ENCODE results near the gene NLRP6.

NLRP6 gene

GRCh38 chr11:290621-291231 is 12.5 kb downstream of the NLRP6 start:
- no peak for ATAC-seq
- no peak for TF ChIP-seq PPARA (CRISPR knock-in tag; IDR thresholded peaks at IDR 0.05; ENCODE audit: borderline replicate concordance)
- no peak for TF ChIP-seq CSDC2 (CRISPR knock-in tag; IDR thresholded peaks at IDR 0.05)
- no peak for TF ChIP-seq ARNTL (CRISPR knock-in tag; IDR thresholded peaks at IDR 0.05; ENCODE audit: borderline replicate concordance, low read depth)
- no peak for TF ChIP-seq ZFP3 (CRISPR knock-in tag; IDR thresholded peaks at IDR 0.05)
- TF ChIP-seq ISL1 (CRISPR knock-in tag; IDR thresholded peaks at IDR 0.05): no peak
- TF ChIP-seq ZNF565 (CRISPR knock-in tag; conservative IDR thresholded peaks at IDR 0.05; ENCODE audit: low read depth): no peak
- no peak for TF ChIP-seq TOX (CRISPR knock-in tag; IDR thresholded peaks at IDR 0.05; ENCODE audit: borderline replicate concordance)
- no peak for TF ChIP-seq POU6F1 (CRISPR knock-in tag; IDR thresholded peaks at IDR 0.05; ENCODE audit: borderline replicate concordance, low read depth)
- TF ChIP-seq ZC3H10 (CRISPR knock-in tag; IDR thresholded peaks at IDR 0.05): no peak
- TF ChIP-seq ZFP30 (CRISPR knock-in tag; IDR thresholded peaks at IDR 0.05): no peak
- no peak for TF ChIP-seq CSRNP3 (CRISPR knock-in tag; IDR thresholded peaks at IDR 0.05)
- TF ChIP-seq PATZ1 (CRISPR knock-in tag; IDR thresholded peaks at IDR 0.05; ENCODE audit: borderline replicate concordance): no peak
- no peak for TF ChIP-seq BACH2 (CRISPR knock-in tag; IDR thresholded peaks at IDR 0.05; ENCODE audit: borderline replicate concordance)
- no peak for TF ChIP-seq GLIS3 (CRISPR knock-in tag; IDR thresholded peaks at IDR 0.05)
- no peak for TF ChIP-seq ESRRG (CRISPR knock-in tag; IDR thresholded peaks at IDR 0.05)

GRCh38 chr11:291281-292210 is 13.3 kb downstream of the NLRP6 start:
- no peak for ATAC-seq
- TF ChIP-seq RARB (CRISPR knock-in tag; IDR thresholded peaks at IDR 0.05): no peak
- TF ChIP-seq POU6F1 (CRISPR knock-in tag; IDR thresholded peaks at IDR 0.05; ENCODE audit: borderline replicate concordance, low read depth): no peak
- no peak for TF ChIP-seq OSR1 (CRISPR knock-in tag; IDR thresholded peaks at IDR 0.05)
- TF ChIP-seq ZNF8 (CRISPR knock-in tag; IDR thresholded peaks at IDR 0.05): no peak
- TF ChIP-seq TOX (CRISPR knock-in tag; IDR thresholded peaks at IDR 0.05; ENCODE audit: borderline replicate concordance): no peak
- TF ChIP-seq ZNF565 (CRISPR knock-in tag; conservative IDR thresholded peaks at IDR 0.05; ENCODE audit: low read depth): no peak
- TF ChIP-seq TCF4 (CRISPR knock-in tag; IDR thresholded peaks at IDR 0.05; ENCODE audit: borderline replicate concordance): no peak
- TF ChIP-seq GLIS3 (CRISPR knock-in tag; IDR thresholded peaks at IDR 0.05): no peak
- TF ChIP-seq ZFP3 (CRISPR knock-in tag; IDR thresholded peaks at IDR 0.05): no peak
- no peak for TF ChIP-seq ZFP30 (CRISPR knock-in tag; IDR thresholded peaks at IDR 0.05)

GRCh38 chr11:292211-293121 is 14.3 kb downstream of the NLRP6 start:
- no peak for ATAC-seq
- no peak for TF ChIP-seq ZNF70 (CRISPR knock-in tag; IDR thresholded peaks at IDR 0.05)
- no peak for TF ChIP-seq CSRNP3 (CRISPR knock-in tag; IDR thresholded peaks at IDR 0.05)
- TF ChIP-seq POU6F1 (CRISPR knock-in tag; IDR thresholded peaks at IDR 0.05; ENCODE audit: borderline replicate concordance, low read depth): no peak
- TF ChIP-seq RARB (CRISPR knock-in tag; IDR thresholded peaks at IDR 0.05): no peak
- TF ChIP-seq OSR1 (CRISPR knock-in tag; IDR thresholded peaks at IDR 0.05): no peak
- no peak for TF ChIP-seq ISL1 (CRISPR knock-in tag; IDR thresholded peaks at IDR 0.05)
- no peak for TF ChIP-seq TCF4 (CRISPR knock-in tag; IDR thresholded peaks at IDR 0.05; ENCODE audit: borderline replicate concordance)
- no peak for TF ChIP-seq TSHZ2 (CRISPR knock-in tag; IDR thresholded peaks at IDR 0.05)

Data from SK-N-SH treated with all-trans-retinoic acid at 6 μM for 48 hours (cell line).